K562 (cell line): ENCODE data around the gene TBC1D9. TPM values are rescaled to one million over a fixed set of nuclear protein-coding genes. Genes with fewer than 3 reads are reported as not detected.

Experiments
- ATAC-seq: fragments of 200-7000 bp; cut with Tn5 transposase; 3 replicates; pipeline ENCODE4 v1.9.1; 2020; ENCODE audit warnings: moderate library complexity
- BruUV-seq: library from RNA; stranded (reverse); fragments of 400-500 nt; replicated peaks from 2 replicates; lab custom pipeline; 2021; lab: Mats Ljungman, UMichigan
- CTCF ChIA-PET: fragments of 300-600 bp; formaldehyde crosslinking; extraction: SDS; loops from one replicate; lab custom pipeline; 2021; ENCODE audit warnings: low intra/inter-chr PET ratio; lab: Yijun Ruan, JAX
- POLR2A ChIA-PET: fragments of 300-600, 350-650 bp; sonication (Branson Sonifier 250); formaldehyde crosslinking; extraction: SDS; loops from one replicate; lab custom pipeline; 2021; ENCODE audit warnings: antibody characterized with exemption, inconsistent platforms; lab: Yijun Ruan, JAX
- DNase-seq, 4 experiments: peaks; one replicate each; pipeline versions ENCODE4 v3.0.0 to v3.0.0-alpha.2; 2011 to 2018; ENCODE audit warnings: low spot score in 3 of 4, mixed read lengths in 3 of 4; ENCODE audit errors: extremely low read depth in 1 of 4
- FAIRE-seq: peaks from 2 replicates; lab custom pipeline; 2011; peaks lifted over from hg19 to GRCh38; lab: Jason Lieb, UNC
- H2AFZ ChIP-seq: 2 replicates; pipeline ENCODE4 v1.6.0; 2011; ENCODE audit warnings: low read depth, low read length, control low read depth, inconsistent platforms
- H3K27ac ChIP-seq: fragments of 200-600 bp; 3 replicates; pipeline ENCODE4 v1.8.0; 2011; ENCODE audit warnings: low read depth, mild to moderate bottlenecking, control low read depth, inconsistent platforms, low read length, moderate library complexity, mixed read lengths; ENCODE audit errors: extremely low read depth
- H3K27me3 ChIP-seq, 2 experiments: fragments of 300-600 bp in 1 of 2; 2 replicates in 1 of 2; 3 replicates in 1 of 2; pipeline versions ENCODE4 v1.6.0 to v1.8.0; 2011; ENCODE audit warnings: inconsistent platforms in 2 of 2, low read length in 2 of 2, mild to moderate bottlenecking in 1 of 2, mixed read lengths in 1 of 2, moderate library complexity in 1 of 2; ENCODE audit not compliant: control insufficient read depth in 2 of 2, insufficient read depth in 2 of 2
- H3K36me3 ChIP-seq: fragments of 300-600 bp; 3 replicates; pipeline ENCODE4 v1.8.0; 2011; ENCODE audit warnings: mild to moderate bottlenecking, low read length, inconsistent platforms; ENCODE audit not compliant: control insufficient read depth, insufficient read depth
- H3K4me1 ChIP-seq, 2 experiments: fragments of 200-600 bp in 1 of 2; replicated peaks in 1 of 2; 2 replicates in 1 of 2; 3 replicates in 1 of 2; pipeline versions ENCODE4 v1.5.1 to v1.8.0; 2011; ENCODE audit warnings: inconsistent platforms in 2 of 2, low read length in 2 of 2, mild to moderate bottlenecking in 1 of 2, mixed read lengths in 1 of 2, moderate library complexity in 1 of 2; ENCODE audit not compliant: control insufficient read depth in 2 of 2, insufficient read depth in 2 of 2
- H3K4me2 ChIP-seq: 2 replicates; pipeline ENCODE4 v1.6.1; 2011; ENCODE audit warnings: low read length, control low read depth, inconsistent platforms, mixed read lengths; ENCODE audit not compliant: insufficient read depth
- H3K4me3 ChIP-seq: fragments of 200-600 bp; sonication (generic), shearing (Covaris generic); 2 replicates; pipeline ENCODE4 v1.5.1; 2016; ENCODE audit warnings: control low read depth, inconsistent platforms
- H3K79me2 ChIP-seq: fragments of 200-600 bp; 3 replicates; pipeline ENCODE4 v1.8.0; 2011; ENCODE audit warnings: low read length, inconsistent platforms; ENCODE audit not compliant: control insufficient read depth, insufficient read depth
- H3K9ac ChIP-seq, 2 experiments: 2 replicates each; pipeline versions ENCODE4 v1.6.0 to v1.6.1; 2011; ENCODE audit warnings: low read depth in 2 of 2, low read length in 2 of 2, control low read depth in 1 of 2, inconsistent platforms in 1 of 2, mild to moderate bottlenecking in 1 of 2, mixed read lengths in 1 of 2; ENCODE audit not compliant: insufficient read depth in 1 of 2
- H3K9me1 ChIP-seq: one replicate; pipeline ENCODE4 v1.6.0; 2011; ENCODE audit warnings: inconsistent platforms, mild to moderate bottlenecking, low read length, moderate library complexity; ENCODE audit not compliant: control insufficient read depth, insufficient read depth
- H3K9me3 ChIP-seq: replicated peaks from 2 replicates; pipeline ENCODE4 v1.5.1; 2011; ENCODE audit warnings: low read depth, low read length, inconsistent platforms; ENCODE audit not compliant: control insufficient read depth, insufficient read depth
- H4K20me1 ChIP-seq: replicated peaks from 2 replicates; pipeline ENCODE4 v1.6.1; 2011; ENCODE audit warnings: low read length, inconsistent platforms, mixed read lengths; ENCODE audit not compliant: control insufficient read depth, insufficient read depth
- ARID1B ChIP-seq: fragments of 450-650 bp; IDR thresholded peaks from 2 replicates; pipeline ENCODE4 v1.6.1; 2016; ENCODE audit warnings: antibody characterized with exemption, mild to moderate bottlenecking, inconsistent platforms
- BCOR ChIP-seq: fragments of 450-650 bp; IDR thresholded peaks from 2 replicates; pipeline ENCODE4 v1.6.1; 2016
- CSDE1 ChIP-seq, 2 experiments: fragments of 450-650 bp; IDR thresholded peaks; 2 replicates each; pipeline ENCODE4 v1.6.1; 2016; ENCODE audit warnings: mild to moderate bottlenecking in 1 of 2
- FOXA1 ChIP-seq: fragments of 450-650 bp; IDR thresholded peaks from 2 replicates; pipeline ENCODE4 v1.6.1; 2016; ENCODE audit warnings: mild to moderate bottlenecking, borderline replicate concordance
- HNRNPUL1 ChIP-seq: fragments of 200-400 bp; formaldehyde crosslinking; IDR thresholded peaks from 2 replicates; pipeline ENCODE4 v1.6.1; 2017; ENCODE audit warnings: low read length
- KDM1A ChIP-seq, 2 experiments: fragments of 450-650 bp; IDR thresholded peaks; 2 replicates each; pipeline ENCODE4 v1.6.1; 2016; ENCODE audit warnings: mild to moderate bottlenecking in 2 of 2
- MAFG ChIP-seq: fragments of 450-650 bp; conservative IDR thresholded peaks from 2 replicates; pipeline ENCODE4 v1.6.1; 2016; ENCODE audit warnings: missing genetic modification characterization, missing compliant biosample characterization
- NR3C1 ChIP-seq: sonication (generic); formaldehyde crosslinking; IDR thresholded peaks from 2 replicates; pipeline ENCODE4 v1.8.1; 2022; ENCODE audit warnings: missing genetic modification reagents
- PHF20 ChIP-seq: fragments of 450-650 bp; IDR thresholded peaks from 2 replicates; pipeline ENCODE4 v1.6.1; 2018; ENCODE audit not compliant: partially characterized antibody
- SETDB1 ChIP-seq: IDR thresholded peaks from one replicate; pipeline ENCODE4 v1.6.1; 2012; ENCODE audit warnings: low read length, control low read depth, inconsistent platforms
- U2AF1 ChIP-seq: fragments of 200-400 bp; formaldehyde crosslinking; optimal IDR thresholded peaks from 2 replicates; pipeline ENCODE3; 2017; ENCODE audit warnings: mild to moderate bottlenecking, low read depth, low read length, moderate library complexity
- WGBS: fragments of 100-300 bp; shearing (Covaris generic); methylation state at CpG from one replicate; pipeline ENCODE4 v1.1.6; 2016; ENCODE audit warnings: low coverage, mixed read lengths; ENCODE audit not compliant: insufficient coverage; ENCODE audit errors: missing lambda C conversion rate; 5-methylcytosine and 5-hydroxymethylcytosine counted together
- in situ Hi-C: fragments of 300-500 bp; cut with MboI; formaldehyde crosslinking; loops from 4 replicates; pipeline ENCODE4 v1.15.0; 2018; ENCODE audit warnings: inconsistent platforms, mixed read lengths
- intact Hi-C: fragments of 100-400 bp; cut with micrococcal nuclease; formaldehyde crosslinking; loops from 2 replicates; pipeline ENCODE4 v1.14.2; 2022
- polyA plus RNA-seq, 8 experiments: library from polyadenylated mRNA; depleted of rRNA in 4 of 8; stranded (reverse) in 5 of 8; unstranded in 3 of 8; fragments of >200 nt; fragmentation: Nextera tagmentation in 2 of 8; fragmentation: Illumina TruSeq in 1 of 8; extraction: Ambion mirVana in 2 of 8; extraction: Trizol in 1 of 8; gene quantifications; 2 replicates each; pipeline versions ENCODE4 v1.2.1 to v1.2.3, GENCODE V29; 2011 to 2014; ENCODE audit warnings: inconsistent platforms in 1 of 8, missing spikeins in 1 of 8
- total RNA-seq, 7 experiments: library from RNA; depleted of rRNA in 6 of 7; stranded (reverse); fragments of >200 nt in 6 of 7; fragmentation: Illumina TruSeq in 2 of 7; extraction: Trizol in 2 of 7; gene quantifications; 2 replicates each; pipeline versions ENCODE4 v1.2.1 to v1.2.3, GENCODE V29; 2011 to 2021; ENCODE audit warnings: low replicate concordance in 1 of 7
- TF ChIP-seq, protein P1 (sequence below): fragments of 450-650 bp; IDR thresholded peaks from 2 replicates; pipeline ENCODE4 v1.6.1; 2016; ENCODE audit warnings: low read depth

The TBC1D9 gene
- total and polyA plus RNA-seq, 9 of the 15 experiments (the other 6 are each of a cell fraction or from before 2014, with no cell fraction given): 0.13 TPM; not detected in 8

DNA sequence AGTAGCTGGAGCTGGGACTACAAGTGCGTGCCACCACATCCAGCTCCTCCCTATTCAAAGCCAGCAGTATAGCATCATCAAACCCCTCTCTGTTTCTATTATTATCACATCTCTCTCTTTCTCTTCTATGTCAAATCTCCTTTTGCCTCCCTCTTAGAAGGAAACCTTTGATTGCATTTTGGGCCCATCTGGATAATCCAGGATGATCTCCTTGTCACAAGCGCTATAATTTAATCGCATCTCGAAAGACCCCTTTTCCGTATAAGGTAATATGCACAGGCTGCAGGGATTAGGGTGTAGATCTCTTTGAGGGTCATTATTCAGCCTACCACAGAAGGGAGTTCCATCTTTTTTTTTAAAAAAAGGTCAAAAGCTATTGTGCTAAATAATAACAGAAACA, 46.4 kb upstream of the TBC1D9 start:
- in situ Hi-C loops: no loop called here

DNA sequence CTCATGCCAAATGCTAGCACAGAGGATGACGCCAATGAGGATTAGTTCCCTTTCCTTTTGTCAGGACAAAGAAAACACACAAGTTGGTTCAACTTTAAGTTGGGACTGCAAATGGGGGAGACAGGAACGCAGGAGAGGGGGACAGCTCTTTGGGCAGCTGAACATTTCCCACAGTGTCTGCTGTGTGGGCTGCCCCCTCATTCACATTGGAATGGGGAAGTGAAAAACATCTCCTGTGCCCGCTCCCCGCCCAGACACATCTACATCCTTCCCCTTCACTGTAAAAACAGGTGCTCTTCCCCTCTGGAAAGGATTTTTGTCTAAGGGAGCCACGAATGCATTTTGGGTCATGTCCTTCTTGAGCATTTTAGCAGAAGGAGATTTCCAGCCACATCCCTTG, 44.5 kb upstream of the TBC1D9 start:
- H3K9me1 ChIP-seq: no peaks in the 10 kb centered on the region
- H3K9ac ChIP-seq: no peak overlapping the region
- WGBS: 1% methylated on average over 4 of the region's 5 CpGs
- no peak for ATAC-seq
- H3K9me3 ChIP-seq: no peaks in the 10 kb centered on the region
- no TSS peak for BruUV-seq
- H3K79me2 ChIP-seq: no peaks in the 10 kb centered on the region
- TF ChIP-seq HNRNPUL1 (no peak), BCOR (no peak), ARID1B (no peak), U2AF1 (no peak), FOXA1 (no peak)
- TF ChIP-seq, protein P1, sequence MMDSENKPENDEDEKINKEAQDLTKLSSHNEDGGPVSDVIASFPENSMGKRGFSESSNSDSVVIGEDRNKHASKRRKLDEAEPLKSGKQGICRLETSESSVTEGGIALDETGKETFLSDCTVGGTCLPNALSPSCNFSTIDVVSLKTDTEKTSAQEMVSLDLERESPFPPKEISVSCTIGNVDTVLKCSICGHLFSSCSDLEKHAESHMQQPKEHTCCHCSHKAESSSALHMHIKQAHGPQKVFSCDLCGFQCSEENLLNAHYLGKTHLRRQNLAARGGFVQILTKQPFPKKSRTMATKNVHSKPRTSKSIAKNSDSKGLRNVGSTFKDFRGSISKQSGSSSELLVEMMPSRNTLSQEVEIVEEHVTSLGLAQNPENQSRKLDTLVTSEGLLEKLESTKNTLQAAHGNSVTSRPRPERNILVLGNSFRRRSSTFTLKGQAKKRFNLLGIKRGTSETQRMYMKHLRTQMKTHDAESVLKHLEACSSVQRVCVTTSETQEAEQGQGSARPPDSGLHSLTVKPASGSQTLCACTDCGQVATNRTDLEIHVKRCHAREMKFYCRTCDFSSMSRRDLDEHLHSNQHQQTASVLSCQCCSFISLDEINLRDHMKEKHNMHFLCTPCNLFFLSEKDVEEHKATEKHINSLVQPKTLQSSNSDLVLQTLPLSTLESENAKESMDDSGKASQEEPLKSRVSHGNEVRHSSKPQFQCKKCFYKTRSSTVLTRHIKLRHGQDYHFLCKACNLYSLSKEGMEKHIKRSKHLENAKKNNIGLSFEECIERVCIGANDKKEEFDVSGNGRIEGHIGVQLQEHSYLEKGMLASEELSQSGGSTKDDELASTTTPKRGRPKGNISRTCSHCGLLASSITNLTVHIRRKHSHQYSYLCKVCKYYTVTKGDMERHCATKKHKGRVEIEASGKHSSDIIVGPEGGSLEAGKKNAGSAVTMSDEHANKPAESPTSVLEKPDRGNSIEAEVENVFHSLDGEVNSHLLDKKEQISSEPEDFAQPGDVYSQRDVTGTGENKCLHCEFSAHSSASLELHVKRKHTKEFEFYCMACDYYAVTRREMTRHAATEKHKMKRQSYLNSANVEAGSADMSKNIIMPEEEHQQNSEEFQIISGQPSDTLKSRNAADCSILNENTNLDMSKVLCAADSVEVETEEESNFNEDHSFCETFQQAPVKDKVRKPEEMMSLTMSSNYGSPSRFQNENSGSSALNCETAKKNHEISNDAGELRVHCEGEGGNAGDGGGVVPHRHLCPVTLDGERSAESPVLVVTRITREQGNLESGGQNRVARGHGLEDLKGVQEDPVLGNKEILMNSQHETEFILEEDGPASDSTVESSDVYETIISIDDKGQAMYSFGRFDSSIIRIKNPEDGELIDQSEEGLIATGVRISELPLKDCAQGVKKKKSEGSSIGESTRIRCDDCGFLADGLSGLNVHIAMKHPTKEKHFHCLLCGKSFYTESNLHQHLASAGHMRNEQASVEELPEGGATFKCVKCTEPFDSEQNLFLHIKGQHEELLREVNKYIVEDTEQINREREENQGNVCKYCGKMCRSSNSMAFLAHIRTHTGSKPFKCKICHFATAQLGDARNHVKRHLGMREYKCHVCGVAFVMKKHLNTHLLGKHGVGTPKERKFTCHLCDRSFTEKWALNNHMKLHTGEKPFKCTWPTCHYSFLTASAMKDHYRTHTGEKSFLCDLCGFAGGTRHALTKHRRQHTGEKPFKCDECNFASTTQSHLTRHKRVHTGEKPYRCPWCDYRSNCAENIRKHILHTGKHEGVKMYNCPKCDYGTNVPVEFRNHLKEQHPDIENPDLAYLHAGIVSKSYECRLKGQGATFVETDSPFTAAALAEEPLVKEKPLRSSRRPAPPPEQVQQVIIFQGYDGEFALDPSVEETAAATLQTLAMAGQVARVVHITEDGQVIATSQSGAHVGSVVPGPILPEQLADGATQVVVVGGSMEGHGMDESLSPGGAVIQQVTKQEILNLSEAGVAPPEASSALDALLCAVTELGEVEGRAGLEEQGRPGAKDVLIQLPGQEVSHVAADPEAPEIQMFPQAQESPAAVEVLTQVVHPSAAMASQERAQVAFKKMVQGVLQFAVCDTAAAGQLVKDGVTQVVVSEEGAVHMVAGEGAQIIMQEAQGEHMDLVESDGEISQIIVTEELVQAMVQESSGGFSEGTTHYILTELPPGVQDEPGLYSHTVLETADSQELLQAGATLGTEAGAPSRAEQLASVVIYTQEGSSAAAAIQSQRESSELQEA: no peak
- no peak overlapping the region for H3K4me3 ChIP-seq
- H3K27me3 ChIP-seq: no peaks in the 10 kb centered on the region
- no peaks in the 10 kb centered on the region for H3K4me1 ChIP-seq
- in situ Hi-C loops: no loop called here
- no peaks in the 10 kb centered on the region for H3K36me3 ChIP-seq
- H3K27ac ChIP-seq: no peak overlapping the region
- CTCF ChIA-PET: no interaction called here
- DNase-seq: no peak
- intact Hi-C loops: no loop called here
- POLR2A ChIA-PET: no interaction called here
- H4K20me1 ChIP-seq: no peaks in the 10 kb centered on the region
- H3K4me2 ChIP-seq: no peak overlapping the region
- FAIRE-seq: no peak
- H2AFZ ChIP-seq: no peak overlapping the region

More for the DNA sequence above, 46.4 kb upstream of the TBC1D9 start:
- Histone ChIP-seq H3K79me2 (no peaks in the 10 kb centered on the region), H3K4me2 (no peak overlapping the region), H3K4me3 (no peak overlapping the region), H3K9me1 (no peaks in the 10 kb centered on the region), H3K9me3 (no peaks in the 10 kb centered on the region), H3K36me3 (no peaks in the 10 kb centered on the region), H3K4me1 (no peaks in the 10 kb centered on the region), H3K27ac (no peak overlapping the region), H4K20me1 (no peaks in the 10 kb centered on the region), H3K27me3 (no peaks in the 10 kb centered on the region)
- no TSS peak for BruUV-seq
- ChIA-PET CTCF (no interaction called here), POLR2A (no interaction called here)
- FAIRE-seq (no peak), ATAC-seq (no peak)
- WGBS: 9% methylated on average over 5 of the region's 5 CpGs
- no peak for TF ChIP-seq PHF20
- TF ChIP-seq SETDB1: no peak
- no peak for TF ChIP-seq NR3C1 (CRISPR knock-in tag)
- TF ChIP-seq MAFG (tag): no peak
- TF ChIP-seq CSDE1 (IDR thresholded peaks at IDR 0.05): no peak
- TF ChIP-seq KDM1A (IDR thresholded peaks at IDR 0.05): no peak
- TF ChIP-seq, all 486 proteins: peak for 0
- no peak for DNase-seq
- no peak overlapping the region for H3K9ac ChIP-seq
- H2AFZ ChIP-seq: no peak overlapping the region
- intact Hi-C loops: no loop called here
